Measurements from ENCODE around the gene AHNAK. TPM values are rescaled to one million over a fixed set of nuclear protein-coding genes. Genes with fewer than 3 reads are reported as not detected.

Gene AHNAK
- total RNA-seq, 4 donors from 2014 or later = 1,199 to 1,973 (median 1,368) TPM

- no peak for TF ChIP-seq CTCF (IDR thresholded peaks at IDR 0.05; ENCODE audit: low read depth)
Measured at GRCh38 chr11:62507125-62507422, 39.5 kb downstream of the AHNAK start.

GRCh38 chr11:62506413-62507124, 40.0 kb downstream of the AHNAK start:
- no peak for TF ChIP-seq CTCF (IDR thresholded peaks at IDR 0.05; ENCODE audit: low read depth)

GRCh38 chr11:62505440-62506091, 41.0 kb downstream of the AHNAK start:
- TF ChIP-seq CTCF (IDR thresholded peaks at IDR 0.05; ENCODE audit: low read depth) = no peak

GRCh38 chr11:62505059-62505439, 41.6 kb downstream of the AHNAK start:
- TF ChIP-seq CTCF (IDR thresholded peaks at IDR 0.05; ENCODE audit: low read depth) = no peak

- no peak for TF ChIP-seq CTCF (IDR thresholded peaks at IDR 0.05; ENCODE audit: low read depth)
Measured at GRCh38 chr11:62504158-62504973, 42.2 kb downstream of the AHNAK start.

- TF ChIP-seq CTCF (IDR thresholded peaks at IDR 0.05; ENCODE audit: low read depth) = no peak
Measured at GRCh38 chr11:62502030-62502730, 44.4 kb downstream of the AHNAK start.

Measured in subcutaneous adipose tissue (tissue), 4 donors.